Vagina (tissue), 2 donors: ENCODE data around the gene TCP11L2. TPM values are rescaled to one million over a fixed set of nuclear protein-coding genes. Genes with fewer than 3 reads are reported as not detected.

Experiments
- DNase-seq, 2 donors: peaks; one replicate each; pipeline ENCODE4 v3.0.0-alpha.2; 2017; ENCODE audit errors: extremely low spot score in 2 of 2
- H3K27ac ChIP-seq: fragments of 200-600 bp; sonication (generic); one replicate; pipeline ENCODE4 v1.5.1; 2019
- H3K27me3 ChIP-seq: fragments of 200-600 bp; sonication (generic); one replicate; pipeline ENCODE4 v1.5.1; 2019
- H3K36me3 ChIP-seq, 2 donors: fragments of 200-600 bp; sonication (generic); one replicate each; pipeline ENCODE4 v1.5.1; 2017 to 2019
- H3K4me1 ChIP-seq: fragments of 200-600 bp; sonication (generic); one replicate; pipeline ENCODE4 v1.5.1; 2019
- H3K4me3 ChIP-seq, 2 donors: fragments of 200-600 bp; sonication (generic); 1 replicate in 1 of 2; 2 replicates in 1 of 2; pipeline ENCODE4 v1.5.1; 2016 to 2019
- H3K9me3 ChIP-seq: fragments of 200-600 bp; sonication (generic); one replicate; pipeline ENCODE4 v1.5.1; 2019
- CTCF ChIP-seq, 3 experiments: fragments of 450-650 bp in 2 of 3; fragments of 200-600 bp in 1 of 3; sonication (generic) in 1 of 3; IDR thresholded peaks; one replicate each; pipeline ENCODE4 v1.5.1; 2017 to 2019; ENCODE audit warnings: antibody characterized with exemption in 3 of 3, mild to moderate bottlenecking in 2 of 3, moderate library complexity in 2 of 3
- POLR2A ChIP-seq, 2 donors: fragments of 450-650 bp; IDR thresholded peaks; one replicate each; pipeline ENCODE4 v1.6.1; 2017; ENCODE audit warnings: antibody characterized with exemption in 2 of 2, mild to moderate bottlenecking in 2 of 2, moderate library complexity in 2 of 2
- POLR2AphosphoS5 ChIP-seq, 2 donors: sonication (generic); formaldehyde crosslinking; IDR thresholded peaks; one replicate each; pipeline ENCODE4 v1.9.0; 2017; ENCODE audit warnings: antibody characterized with exemption in 2 of 2, mild to moderate bottlenecking in 2 of 2, low read depth in 1 of 2; ENCODE audit not compliant: insufficient read depth in 1 of 2
- intact Hi-C: fragments of 100-400 bp; cut with DNase I; formaldehyde crosslinking; loops from one replicate; pipeline ENCODE4 v1.15.1; 2023
- total RNA-seq: library from RNA; depleted of rRNA; stranded (reverse); fragments of >200 nt; gene quantifications from one replicate; pipeline ENCODE4 v1.2.3, GENCODE V29; 2016

TCP11L2 gene
- total RNA-seq, 1 donor from 2014 or later, result 47.1 TPM

GRCh38 chr12:106288494-106289195 lies 13.9 kb upstream of the TCP11L2 start:
- Histone ChIP-seq H3K27me3 (no peaks in the 10 kb centered on the region), H3K27ac (peak overlapping the region; percentile 75), H3K9me3 (no peaks in the 10 kb centered on the region), H3K4me1 (peaks cover 16% of the 10 kb centered on the region), H3K4me3 (no peak overlapping the region), H3K36me3 (no peaks in the 10 kb centered on the region)
- intact Hi-C loops, result loop anchor here (10.0 kb wide), 1 partner anchor 54 kb away; no protein-coding TSS in a partner anchor
- TF ChIP-seq POLR2AphosphoS5 (IDR thresholded peaks at IDR 0.05; ENCODE audit: insufficient read depth in 1 of 2, low read depth in 1 of 2), result peak in 1 of 2 donors; percentile 85
- TF ChIP-seq CTCF (IDR thresholded peaks at IDR 0.05), result no peak
- DNase-seq, result no peak

GRCh38 chr12:106289196-106289681 lies 13.3 kb upstream of the TCP11L2 start:
- Histone ChIP-seq H3K4me1 (peaks cover 16% of the 10 kb centered on the region), H3K27ac (peak overlapping the region; percentile 75), H3K9me3 (no peaks in the 10 kb centered on the region), H3K27me3 (no peaks in the 10 kb centered on the region), H3K4me3 (no peak overlapping the region), H3K36me3 (no peaks in the 10 kb centered on the region)
- intact Hi-C loops, result loop anchor here (10.0 kb wide), 1 partner anchor 54 kb away; no protein-coding TSS in a partner anchor
- DNase-seq, result no peak
- TF ChIP-seq POLR2AphosphoS5 (IDR thresholded peaks at IDR 0.05; ENCODE audit: insufficient read depth in 1 of 2, low read depth in 1 of 2), result no peak
- no peak for TF ChIP-seq POLR2A (IDR thresholded peaks at IDR 0.05)

- Histone ChIP-seq H3K27ac (no peak overlapping the region), H3K36me3 (no peaks in the 10 kb centered on the region), H3K9me3 (no peaks in the 10 kb centered on the region), H3K27me3 (no peaks in the 10 kb centered on the region), H3K4me1 (peaks cover 16% of the 10 kb centered on the region), H3K4me3 (no peak overlapping the region)
- intact Hi-C loops, result no loop called here
- no peak for DNase-seq
- TF ChIP-seq POLR2AphosphoS5 (IDR thresholded peaks at IDR 0.05; ENCODE audit: insufficient read depth in 1 of 2, low read depth in 1 of 2) (no peak), CTCF (IDR thresholded peaks at IDR 0.05) (no peak), POLR2A (IDR thresholded peaks at IDR 0.05) (no peak)
These were observed 11.9 kb upstream of the TCP11L2 start for GRCh38 chr12:106290666-106291065.

GRCh38 chr12:106291342-106291741 lies 11.2 kb upstream of the TCP11L2 start:
- Histone ChIP-seq H3K4me3 (no peak overlapping the region), H3K27ac (no peak overlapping the region), H3K27me3 (no peaks in the 10 kb centered on the region), H3K36me3 (no peaks in the 10 kb centered on the region), H3K9me3 (no peaks in the 10 kb centered on the region), H3K4me1 (peaks cover 16% of the 10 kb centered on the region)
- intact Hi-C loops, result no loop called here
- no peak for TF ChIP-seq CTCF (IDR thresholded peaks at IDR 0.05)
- peak in 1 of 2 donors; percentile 23 for TF ChIP-seq POLR2AphosphoS5 (IDR thresholded peaks at IDR 0.05; ENCODE audit: insufficient read depth in 1 of 2, low read depth in 1 of 2)
- no peak for TF ChIP-seq POLR2A (IDR thresholded peaks at IDR 0.05)
- DNase-seq, result no peak

GRCh38 chr12:106292339-106292738 lies 10.2 kb upstream of the TCP11L2 start:
- Histone ChIP-seq H3K36me3 (no peaks in the 10 kb centered on the region), H3K27ac (no peak overlapping the region), H3K4me1 (peaks cover 16% of the 10 kb centered on the region), H3K9me3 (no peaks in the 10 kb centered on the region), H3K4me3 (no peak overlapping the region), H3K27me3 (no peaks in the 10 kb centered on the region)
- TF ChIP-seq CTCF (IDR thresholded peaks at IDR 0.05), result no peak
- TF ChIP-seq POLR2A (IDR thresholded peaks at IDR 0.05), result no peak
- no peak for TF ChIP-seq POLR2AphosphoS5 (IDR thresholded peaks at IDR 0.05; ENCODE audit: insufficient read depth in 1 of 2, low read depth in 1 of 2)
- no peak for DNase-seq
- intact Hi-C loops, result no loop called here
